Activated CD8-positive, alpha-beta T cell treated with anti-CD3 and anti-CD28 coated beads for 36 hours (primary cell): ENCODE measurements around the gene GALNT14. TPM values are rescaled to one million over a fixed set of nuclear protein-coding genes. Genes with fewer than 3 reads are reported as not detected.
"Not testable (repeated sequence)": the region's sequence is repeated elsewhere in the genome, so short reads cannot be mapped to it uniquely, and the experiment has no call there.

ENCODE experiments used
- ATAC-seq: fragments of 200-7000 bp; cut with Tn5 transposase; one replicate; pipeline ENCODE4 v1.10.0; 2021; ENCODE audit warnings: mild to moderate bottlenecking, moderate library complexity
- CTCF ChIA-PET: fragments of 350-600 bp; sonication (Branson Sonifier 250); formaldehyde crosslinking; loops from one replicate; lab custom pipeline; 2021; ENCODE audit warnings: antibody characterized with exemption; lab: Charles Lee
- POLR2A ChIA-PET: fragments of 350-600 bp; sonication (Branson Sonifier 250); formaldehyde crosslinking; loops from one replicate; lab custom pipeline; 2021; ENCODE audit warnings: antibody characterized with exemption; lab: Charles Lee
- DNase-seq: peaks from one replicate; pipeline ENCODE4 v3.0.0-alpha.2; 2020
- H3K27ac Mint-ChIP-seq: one replicate; pipeline ENCODE4 v1.8.0; 2021; ENCODE audit warnings: mild to moderate bottlenecking, mixed read lengths
- H3K27me3 Mint-ChIP-seq: one replicate; pipeline ENCODE4 v1.8.0; 2021; ENCODE audit warnings: mixed read lengths
- H3K36me3 Mint-ChIP-seq: one replicate; pipeline ENCODE4 v1.8.0; 2021; ENCODE audit warnings: low read depth, mixed read lengths
- H3K4me1 Mint-ChIP-seq: one replicate; pipeline ENCODE4 v1.8.0; 2021; ENCODE audit warnings: low read depth, mixed read lengths
- H3K4me3 Mint-ChIP-seq: one replicate; pipeline ENCODE4 v1.8.0; 2021; ENCODE audit warnings: mild to moderate bottlenecking, moderate library complexity, mixed read lengths
- H3K9me3 Mint-ChIP-seq: one replicate; pipeline ENCODE4 v1.8.0; 2021; ENCODE audit warnings: mixed read lengths
- CTCF ChIP-seq: fragments of 200-600 bp; IDR thresholded peaks from one replicate; pipeline ENCODE4 v1.8.0; 2022; ENCODE audit warnings: antibody characterized with exemption, mild to moderate bottlenecking
- intact Hi-C: fragments of 100-400 bp; cut with micrococcal nuclease; formaldehyde crosslinking; loops from one replicate; pipeline ENCODE4 v1.10.0; 2022
- total RNA-seq, 2 experiments: library from RNA; stranded (reverse); gene quantifications; one replicate each; pipeline ENCODE4 v1.2.3, GENCODE V29; 2021

The GALNT14 gene
- total RNA-seq, 2 experiments from 2014 or later, result 1.1 to 1.9 TPM

GRCh38 chr2:30911327-30911726 lies 226.9 kb downstream of the GALNT14 start:
- CTCF ChIA-PET, result no interaction called here
- Mint-ChIP-seq H3K27me3 (no peaks in the 10 kb centered on the region), H3K4me1 (no peaks in the 10 kb centered on the region), H3K27ac (no peak overlapping the region), H3K9me3 (no peaks in the 10 kb centered on the region), H3K4me3 (no peak overlapping the region), H3K36me3 (no peaks in the 10 kb centered on the region)
- ATAC-seq, result no peak
- TF ChIP-seq CTCF, result no peak
- POLR2A ChIA-PET, result no interaction called here
- intact Hi-C loops, result no loop called here
- DNase-seq, result no peak

DNA sequence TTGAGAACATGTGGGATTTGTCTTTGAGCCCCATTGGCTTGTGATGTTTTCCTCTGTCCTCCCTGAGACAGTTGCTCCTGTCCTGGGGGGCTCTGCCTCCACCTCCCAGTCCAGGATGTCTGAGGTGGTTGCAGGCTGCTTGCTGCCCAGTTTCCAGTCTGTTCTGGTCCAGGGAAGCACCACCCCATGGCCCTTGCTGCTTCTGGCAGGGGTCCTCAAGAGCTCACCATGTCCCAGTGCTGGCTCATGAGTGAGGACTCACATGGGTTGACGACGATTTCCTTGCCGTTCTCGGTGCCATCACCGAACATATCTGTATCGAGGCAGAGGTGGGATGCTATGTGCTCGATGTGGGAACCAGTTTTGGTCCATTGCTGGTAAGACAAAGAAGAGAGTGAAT lies 227.6 kb downstream of the GALNT14 start:
- no peak overlapping the region for H3K4me3 Mint-ChIP-seq
- POLR2A ChIA-PET, result no interaction called here

DNA sequence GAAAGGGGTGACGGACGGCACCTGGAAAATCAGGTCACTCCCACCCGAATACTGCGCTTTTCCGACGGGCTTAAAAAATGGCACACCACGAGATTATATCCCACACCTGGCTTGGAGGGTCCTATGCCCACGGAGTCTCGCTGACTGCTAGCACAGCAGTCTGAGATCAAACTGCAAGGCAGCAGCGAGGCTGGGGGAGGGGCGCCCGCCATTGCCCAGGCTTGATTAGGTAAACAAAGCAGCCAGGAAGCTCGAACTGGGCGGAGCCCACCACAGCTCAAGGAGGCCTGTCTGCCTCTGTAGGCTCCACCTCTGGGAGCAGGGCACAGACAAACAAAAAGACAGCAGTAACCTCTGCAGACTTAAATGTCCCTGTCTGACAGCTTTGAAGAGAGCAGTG lies 233.8 kb downstream of the GALNT14 start:
- H3K27ac Mint-ChIP-seq, H3K4me3 Mint-ChIP-seq, H3K36me3 Mint-ChIP-seq, POLR2A ChIA-PET, H3K27me3 Mint-ChIP-seq, ATAC-seq, intact Hi-C loops, H3K9me3 Mint-ChIP-seq, H3K4me1 Mint-ChIP-seq, CTCF ChIA-PET, DNase-seq: not testable (repeated sequence)

More for the DNA sequence above, 227.6 kb downstream of the GALNT14 start:
- intact Hi-C loops, result no loop called here
- CTCF ChIA-PET, result no interaction called here
- DNase-seq, result no peak
- H3K9me3 Mint-ChIP-seq, result no peaks in the 10 kb centered on the region
- TF ChIP-seq CTCF, result no peak
- ATAC-seq, result no peak
- H3K4me1 Mint-ChIP-seq, result no peaks in the 10 kb centered on the region
- no peaks in the 10 kb centered on the region for H3K36me3 Mint-ChIP-seq
- H3K27me3 Mint-ChIP-seq, result no peaks in the 10 kb centered on the region
- no peak overlapping the region for H3K27ac Mint-ChIP-seq

- CTCF ChIA-PET, result no interaction called here
- no peak for DNase-seq
- POLR2A ChIA-PET, result no interaction called here
- intact Hi-C loops, result no loop called here
- Mint-ChIP-seq H3K36me3 (no peaks in the 10 kb centered on the region), H3K4me3 (no peak overlapping the region), H3K9me3 (no peaks in the 10 kb centered on the region), H3K27ac (no peak overlapping the region), H3K4me1 (no peaks in the 10 kb centered on the region), H3K27me3 (no peaks in the 10 kb centered on the region)
- ATAC-seq, result no peak
- no peak for TF ChIP-seq CTCF
Measured at GRCh38 chr2:30903326-30903725, 234.9 kb downstream of the GALNT14 start.

- ATAC-seq (no peak), DNase-seq (no peak)
- Mint-ChIP-seq H3K27me3 (peaks cover 5% of the 10 kb centered on the region), H3K36me3 (no peaks in the 10 kb centered on the region), H3K4me1 (no peaks in the 10 kb centered on the region), H3K4me3 (no peak overlapping the region), H3K9me3 (no peaks in the 10 kb centered on the region), H3K27ac (no peak overlapping the region)
- intact Hi-C loops, result no loop called here
- no peak for TF ChIP-seq CTCF
- POLR2A ChIA-PET, result no interaction called here
- CTCF ChIA-PET, result no interaction called here
Measured at GRCh38 chr2:30900381-30900780, 237.9 kb downstream of the GALNT14 start.

DNA sequence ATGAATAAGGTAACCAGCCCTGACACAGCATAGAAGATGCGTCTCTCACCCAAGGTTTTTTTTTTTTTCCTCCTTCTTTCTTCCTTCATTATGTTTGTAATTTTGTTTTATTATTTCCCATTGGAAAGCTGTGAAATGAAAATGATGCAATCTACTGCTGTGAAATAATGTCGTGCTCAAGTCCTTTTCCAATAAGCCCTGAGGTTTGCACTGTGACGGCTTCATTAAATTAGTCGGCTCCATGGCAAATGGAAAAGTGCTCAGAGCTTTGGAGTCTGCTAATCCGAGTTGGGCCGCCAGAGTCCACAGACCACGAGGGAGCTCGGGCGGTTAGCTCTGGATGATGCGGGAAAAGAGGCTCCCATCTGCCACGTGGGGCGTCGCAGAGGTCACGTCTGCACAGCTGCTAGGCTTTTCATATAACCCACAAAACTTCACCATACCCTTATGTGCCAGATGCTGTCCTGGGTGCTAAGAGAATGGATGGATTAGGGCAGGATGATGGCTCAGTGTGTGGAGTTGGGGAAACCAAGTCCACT lies 238.7 kb downstream of the GALNT14 start:
- Mint-ChIP-seq H3K4me1 (no peaks in the 10 kb centered on the region), H3K4me3 (no peak overlapping the region), H3K27ac (no peak overlapping the region), H3K9me3 (no peaks in the 10 kb centered on the region), H3K36me3 (no peaks in the 10 kb centered on the region), H3K27me3 (peaks cover 5% of the 10 kb centered on the region)
- intact Hi-C loops, result no loop called here
- DNase-seq, result no peak
- ChIA-PET CTCF (no interaction called here), POLR2A (no interaction called here)
- TF ChIP-seq CTCF, result no peak
- no peak for ATAC-seq
